ENCODE data around the gene KIF5A. TPM values are rescaled to one million over a fixed set of nuclear protein-coding genes. Genes with fewer than 3 reads are reported as not detected.

KIF5A gene
- total and polyA plus RNA-seq, 2 of the 13 experiments (the other 11 are each of a cell fraction or from before 2014, with no cell fraction given) = 1.6 to 11.9 TPM

DNA sequence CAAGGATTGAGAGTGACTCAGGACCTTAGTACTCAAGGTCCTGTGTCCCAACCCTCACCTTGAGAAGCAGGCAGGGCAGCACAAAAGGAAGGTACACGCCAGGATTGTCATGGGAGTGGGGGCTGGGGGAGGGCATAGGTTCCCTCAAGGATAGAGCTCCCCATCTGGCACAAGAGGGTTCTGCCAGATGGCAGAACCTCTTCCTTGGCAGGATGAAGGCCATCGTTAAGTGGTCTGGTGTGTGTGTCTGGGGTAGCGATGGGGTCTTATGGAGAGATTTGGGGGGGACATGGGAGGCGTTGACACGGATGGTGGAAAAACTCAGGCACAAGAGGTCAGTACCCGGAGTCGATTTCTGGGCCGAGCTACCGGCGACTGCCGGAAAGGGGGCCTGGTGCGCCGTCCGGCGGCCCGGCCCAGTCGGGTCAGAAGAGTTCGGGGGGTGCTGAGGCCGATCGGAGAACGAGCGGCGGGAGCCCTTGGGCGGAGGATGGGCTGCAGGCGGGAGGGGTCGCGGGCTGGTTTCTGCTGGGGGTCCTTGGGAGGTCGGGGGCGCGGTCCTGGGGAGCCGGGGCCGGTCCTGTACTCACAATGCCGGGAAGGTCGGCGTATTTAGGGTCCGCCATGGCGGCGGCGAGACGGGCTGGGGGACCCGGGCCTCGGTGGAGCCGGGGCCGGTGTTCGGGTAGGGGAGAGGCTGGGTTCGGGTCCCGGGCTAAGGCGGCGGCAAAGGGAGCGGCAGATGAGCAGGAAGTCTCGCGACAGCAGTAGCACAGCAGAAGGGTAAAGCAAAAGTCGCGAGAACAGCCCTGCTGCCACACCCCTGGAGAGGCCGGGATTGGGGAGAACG is 3.2 kb upstream of the KIF5A start, which contains the start of gene DCTN2 (continued):
- TF ChIP-seq, protein P1, sequence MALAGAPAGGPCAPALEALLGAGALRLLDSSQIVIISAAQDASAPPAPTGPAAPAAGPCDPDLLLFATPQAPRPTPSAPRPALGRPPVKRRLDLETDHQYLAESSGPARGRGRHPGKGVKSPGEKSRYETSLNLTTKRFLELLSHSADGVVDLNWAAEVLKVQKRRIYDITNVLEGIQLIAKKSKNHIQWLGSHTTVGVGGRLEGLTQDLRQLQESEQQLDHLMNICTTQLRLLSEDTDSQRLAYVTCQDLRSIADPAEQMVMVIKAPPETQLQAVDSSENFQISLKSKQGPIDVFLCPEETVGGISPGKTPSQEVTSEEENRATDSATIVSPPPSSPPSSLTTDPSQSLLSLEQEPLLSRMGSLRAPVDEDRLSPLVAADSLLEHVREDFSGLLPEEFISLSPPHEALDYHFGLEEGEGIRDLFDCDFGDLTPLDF (CRISPR knock-in tag; IDR thresholded peaks at IDR 0.05) = no peak
- TF ChIP-seq, protein P2, sequence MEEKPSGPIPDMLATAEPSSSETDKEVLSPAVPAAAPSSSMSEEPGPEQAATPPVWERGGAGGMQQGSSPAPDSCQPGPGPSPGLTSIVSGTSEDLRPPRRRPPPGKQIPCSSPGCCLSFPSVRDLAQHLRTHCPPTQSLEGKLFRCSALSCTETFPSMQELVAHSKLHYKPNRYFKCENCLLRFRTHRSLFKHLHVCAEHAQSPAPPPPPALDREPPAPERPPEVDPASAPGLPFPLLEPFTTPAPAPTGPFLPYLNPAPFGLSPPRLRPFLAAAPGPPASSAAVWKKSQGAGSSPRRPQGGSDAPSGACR (CRISPR knock-in tag; IDR thresholded peaks at IDR 0.05) = no peak
- TF ChIP-seq MATR3 (CRISPR knock-in tag; IDR thresholded peaks at IDR 0.05) = no peak
- no peak for TF ChIP-seq ZNF878 (CRISPR knock-in tag; IDR thresholded peaks at IDR 0.05)
- no peak for TF ChIP-seq NCOA2 (CRISPR knock-in tag; IDR thresholded peaks at IDR 0.05)
- TF ChIP-seq ZNF75D (CRISPR knock-in tag; IDR thresholded peaks at IDR 0.05; ENCODE audit: borderline replicate concordance) = no peak
- TF ChIP-seq U2AF2 (IDR thresholded peaks at IDR 0.05; ENCODE audit: low read depth, low read length) = no peak
- no peak for TF ChIP-seq ZNF335 (CRISPR knock-in tag; IDR thresholded peaks at IDR 0.05)
- 0 out of 2 replicates have a peak, but pooled peaks have one; percentile 36 for TF ChIP-seq SMAD1 (CRISPR knock-in tag; IDR thresholded peaks at IDR 0.05; ENCODE audit: borderline replicate concordance, low read depth)
- no peak for TF ChIP-seq ZNF768 (CRISPR knock-in tag; IDR thresholded peaks at IDR 0.05)
- no peak for TF ChIP-seq ZNF10 (CRISPR knock-in tag; IDR thresholded peaks at IDR 0.05; ENCODE audit: borderline replicate concordance, low read depth)
- TF ChIP-seq ZNF138 (CRISPR knock-in tag; IDR thresholded peaks at IDR 0.05; ENCODE audit: low read depth) = no peak
- TF ChIP-seq, protein P3, sequence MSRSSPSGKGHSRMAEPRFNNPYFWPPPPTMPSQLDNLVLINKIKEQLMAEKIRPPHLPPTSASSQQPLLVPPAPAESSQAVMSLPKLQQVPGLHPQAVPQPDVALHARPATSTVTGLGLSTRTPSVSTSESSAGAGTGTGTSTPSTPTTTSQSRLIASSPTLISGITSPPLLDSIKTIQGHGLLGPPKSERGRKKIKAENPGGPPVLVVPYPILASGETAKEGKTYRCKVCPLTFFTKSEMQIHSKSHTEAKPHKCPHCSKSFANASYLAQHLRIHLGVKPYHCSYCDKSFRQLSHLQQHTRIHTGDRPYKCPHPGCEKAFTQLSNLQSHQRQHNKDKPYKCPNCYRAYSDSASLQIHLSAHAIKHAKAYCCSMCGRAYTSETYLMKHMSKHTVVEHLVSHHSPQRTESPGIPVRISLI (CRISPR knock-in tag; IDR thresholded peaks at IDR 0.05; ENCODE audit: borderline replicate concordance) = no peak
- no peak for TF ChIP-seq RFXAP (CRISPR knock-in tag; IDR thresholded peaks at IDR 0.05; ENCODE audit: borderline replicate concordance)
- TF ChIP-seq ATF4 (CRISPR knock-in tag; IDR thresholded peaks at IDR 0.05) = no peak
- TF ChIP-seq ZNF446 (CRISPR knock-in tag; IDR thresholded peaks at IDR 0.05) = no peak
- TF ChIP-seq, protein P4, sequence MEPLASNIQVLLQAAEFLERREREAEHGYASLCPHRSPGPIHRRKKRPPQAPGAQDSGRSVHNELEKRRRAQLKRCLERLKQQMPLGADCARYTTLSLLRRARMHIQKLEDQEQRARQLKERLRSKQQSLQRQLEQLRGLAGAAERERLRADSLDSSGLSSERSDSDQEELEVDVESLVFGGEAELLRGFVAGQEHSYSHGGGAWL (CRISPR knock-in tag; IDR thresholded peaks at IDR 0.05) = no peak
- TF ChIP-seq, protein P5, sequence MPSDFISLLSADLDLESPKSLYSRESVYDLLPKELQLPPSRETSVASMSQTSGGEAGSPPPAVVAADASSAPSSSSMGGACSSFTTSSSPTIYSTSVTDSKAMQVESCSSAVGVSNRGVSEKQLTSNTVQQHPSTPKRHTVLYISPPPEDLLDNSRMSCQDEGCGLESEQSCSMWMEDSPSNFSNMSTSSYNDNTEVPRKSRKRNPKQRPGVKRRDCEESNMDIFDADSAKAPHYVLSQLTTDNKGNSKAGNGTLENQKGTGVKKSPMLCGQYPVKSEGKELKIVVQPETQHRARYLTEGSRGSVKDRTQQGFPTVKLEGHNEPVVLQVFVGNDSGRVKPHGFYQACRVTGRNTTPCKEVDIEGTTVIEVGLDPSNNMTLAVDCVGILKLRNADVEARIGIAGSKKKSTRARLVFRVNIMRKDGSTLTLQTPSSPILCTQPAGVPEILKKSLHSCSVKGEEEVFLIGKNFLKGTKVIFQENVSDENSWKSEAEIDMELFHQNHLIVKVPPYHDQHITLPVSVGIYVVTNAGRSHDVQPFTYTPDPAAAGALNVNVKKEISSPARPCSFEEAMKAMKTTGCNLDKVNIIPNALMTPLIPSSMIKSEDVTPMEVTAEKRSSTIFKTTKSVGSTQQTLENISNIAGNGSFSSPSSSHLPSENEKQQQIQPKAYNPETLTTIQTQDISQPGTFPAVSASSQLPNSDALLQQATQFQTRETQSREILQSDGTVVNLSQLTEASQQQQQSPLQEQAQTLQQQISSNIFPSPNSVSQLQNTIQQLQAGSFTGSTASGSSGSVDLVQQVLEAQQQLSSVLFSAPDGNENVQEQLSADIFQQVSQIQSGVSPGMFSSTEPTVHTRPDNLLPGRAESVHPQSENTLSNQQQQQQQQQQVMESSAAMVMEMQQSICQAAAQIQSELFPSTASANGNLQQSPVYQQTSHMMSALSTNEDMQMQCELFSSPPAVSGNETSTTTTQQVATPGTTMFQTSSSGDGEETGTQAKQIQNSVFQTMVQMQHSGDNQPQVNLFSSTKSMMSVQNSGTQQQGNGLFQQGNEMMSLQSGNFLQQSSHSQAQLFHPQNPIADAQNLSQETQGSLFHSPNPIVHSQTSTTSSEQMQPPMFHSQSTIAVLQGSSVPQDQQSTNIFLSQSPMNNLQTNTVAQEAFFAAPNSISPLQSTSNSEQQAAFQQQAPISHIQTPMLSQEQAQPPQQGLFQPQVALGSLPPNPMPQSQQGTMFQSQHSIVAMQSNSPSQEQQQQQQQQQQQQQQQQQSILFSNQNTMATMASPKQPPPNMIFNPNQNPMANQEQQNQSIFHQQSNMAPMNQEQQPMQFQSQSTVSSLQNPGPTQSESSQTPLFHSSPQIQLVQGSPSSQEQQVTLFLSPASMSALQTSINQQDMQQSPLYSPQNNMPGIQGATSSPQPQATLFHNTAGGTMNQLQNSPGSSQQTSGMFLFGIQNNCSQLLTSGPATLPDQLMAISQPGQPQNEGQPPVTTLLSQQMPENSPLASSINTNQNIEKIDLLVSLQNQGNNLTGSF (CRISPR knock-in tag; IDR thresholded peaks at IDR 0.05) = no peak
- peak; percentile 42 for TF ChIP-seq HNRNPK (IDR thresholded peaks at IDR 0.05; ENCODE audit: low read depth, low read length, poor library complexity, severe bottlenecking)
